NCI-H524 treated with DMSO at 0.1 percent for 48 hours (cell line): ENCODE measurements around the gene TP53INP2.
A peak's percentile ranks its signal among the peaks of the same experiment; 100 is the strongest.
"Not testable (repeated sequence)": the region's sequence is repeated elsewhere in the genome, so short reads cannot be mapped to it uniquely, and the experiment has no call there.

Source experiments
- DNase-seq: peaks from one replicate; lab custom pipeline; 2025; lab: John Stamatoyannopoulos, UW

Gene TP53INP2

GRCh38 chr20:34704177-34705007 is at the start of gene TP53INP2:
TSS of gene TP53INP2 (plus strand) at chr20:34704344. CDS start at chr20:34708740, 4,396 bp downstream.
- peak; percentile 93 for DNase-seq

GRCh38 chr20:34658654-34659053 is 45.5 kb upstream of the TP53INP2 start:
- not testable (repeated sequence) for DNase-seq

GRCh38 chr20:34661811-34662210 is 42.3 kb upstream of the TP53INP2 start:
- not testable (repeated sequence) for DNase-seq

GRCh38 chr20:34663213-34663943 is 40.8 kb upstream of the TP53INP2 start:
- DNase-seq: peak; percentile 39

- not testable (repeated sequence) for DNase-seq
Measured at GRCh38 chr20:34664751-34665150, 39.4 kb upstream of the TP53INP2 start.

GRCh38 chr20:34669094-34669493 is 35.0 kb upstream of the TP53INP2 start:
- DNase-seq: no peak

- DNase-seq: no peak
Measured at GRCh38 chr20:34673412-34673811, 30.7 kb upstream of the TP53INP2 start.

GRCh38 chr20:34675561-34675960 is 28.6 kb upstream of the TP53INP2 start:
- DNase-seq: no peak

- DNase-seq: no peak
Measured at GRCh38 chr20:34675993-34676641, 28.0 kb upstream of the TP53INP2 start.

- DNase-seq: peak; percentile 87
Measured at GRCh38 chr20:34676642-34677373, 27.3 kb upstream of the TP53INP2 start, which contains the start of gene PIGU. TSS of gene PIGU (minus strand) at chr20:34677092. CDS start at chr20:34677085, 7 bp downstream.

- peak; percentile 61 for DNase-seq
Measured at GRCh38 chr20:34680586-34681175, 23.5 kb upstream of the TP53INP2 start.

GRCh38 chr20:34683667-34684066 is 20.5 kb upstream of the TP53INP2 start:
- no peak for DNase-seq

GRCh38 chr20:34689486-34689885 is 14.7 kb upstream of the TP53INP2 start:
- no peak for DNase-seq

- no peak for DNase-seq
Measured at GRCh38 chr20:34691838-34692237, 12.3 kb upstream of the TP53INP2 start.

- DNase-seq: no peak
Measured at GRCh38 chr20:34693414-34693813, 10.7 kb upstream of the TP53INP2 start.

- peak; percentile 44 for DNase-seq
Measured at GRCh38 chr20:34701405-34702085, 2.6 kb upstream of the TP53INP2 start.

GRCh38 chr20:34703061-34703423 is 1.1 kb upstream of the TP53INP2 start:
- no peak for DNase-seq

GRCh38 chr20:34703424-34704176 is 544 bp upstream of the TP53INP2 start:
- no peak for DNase-seq

- DNase-seq: peak; percentile 99
Measured at GRCh38 chr20:34705008-34705396, 858 bp downstream of the TP53INP2 start.
